NB4 (cell line): ENCODE results near the gene CALML5.

Experiments used
- DNase-seq: peaks from one replicate; pipeline ENCODE4 v3.0.0; 2010; ENCODE audit warnings: low read depth
- H3K4me3 ChIP-seq: one replicate; pipeline ENCODE4 v1.5.1; 2011; ENCODE audit warnings: mild to moderate bottlenecking, low read depth, low read length, moderate library complexity
- CTCF ChIP-seq: IDR thresholded peaks from one replicate; pipeline ENCODE4 v1.5.1; 2012; ENCODE audit warnings: low read depth, low read length
- MAX ChIP-seq: IDR thresholded peaks from 2 replicates; pipeline ENCODE4 v1.6.1; 2011; ENCODE audit warnings: low read depth, low read length
- MYC ChIP-seq: IDR thresholded peaks from 2 replicates; pipeline ENCODE4 v1.6.1; 2011; ENCODE audit warnings: low read depth, low read length
- POLR2A ChIP-seq: IDR thresholded peaks from 2 replicates; pipeline ENCODE4 v1.6.1; 2011; ENCODE audit warnings: mild to moderate bottlenecking; ENCODE audit not compliant: insufficient read length; ENCODE audit errors: extremely low read depth

The CALML5 gene

GRCh38 chr10:5545426-5545777, 46.0 kb upstream of the CALML5 start:
- no peak for TF ChIP-seq CTCF
- TF ChIP-seq MYC: no peak
- TF ChIP-seq MAX: no peak
- no peak for TF ChIP-seq POLR2A
- no peak for DNase-seq
- no peak overlapping the region for H3K4me3 ChIP-seq

DNA sequence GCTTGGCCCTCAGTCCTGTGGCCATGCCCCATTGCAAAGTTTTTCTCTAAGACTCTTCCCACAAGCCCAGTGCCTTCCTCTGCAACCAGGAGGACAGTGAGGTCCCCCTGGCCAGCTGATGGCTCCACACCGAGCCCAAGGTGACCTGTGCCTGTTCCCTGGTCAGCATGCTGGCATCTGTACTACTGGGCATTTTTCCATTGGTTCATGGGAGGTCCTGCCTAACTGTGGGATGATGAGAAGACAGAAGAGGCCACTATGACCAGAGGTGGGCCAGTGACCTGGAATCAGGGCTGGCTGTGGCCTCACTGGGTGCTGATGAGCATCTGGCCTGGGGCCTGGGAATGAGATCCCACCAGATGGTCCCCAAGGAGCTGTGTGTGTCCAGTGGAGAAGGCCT, 45.6 kb upstream of the CALML5 start:
- DNase-seq: no peak

DNA sequence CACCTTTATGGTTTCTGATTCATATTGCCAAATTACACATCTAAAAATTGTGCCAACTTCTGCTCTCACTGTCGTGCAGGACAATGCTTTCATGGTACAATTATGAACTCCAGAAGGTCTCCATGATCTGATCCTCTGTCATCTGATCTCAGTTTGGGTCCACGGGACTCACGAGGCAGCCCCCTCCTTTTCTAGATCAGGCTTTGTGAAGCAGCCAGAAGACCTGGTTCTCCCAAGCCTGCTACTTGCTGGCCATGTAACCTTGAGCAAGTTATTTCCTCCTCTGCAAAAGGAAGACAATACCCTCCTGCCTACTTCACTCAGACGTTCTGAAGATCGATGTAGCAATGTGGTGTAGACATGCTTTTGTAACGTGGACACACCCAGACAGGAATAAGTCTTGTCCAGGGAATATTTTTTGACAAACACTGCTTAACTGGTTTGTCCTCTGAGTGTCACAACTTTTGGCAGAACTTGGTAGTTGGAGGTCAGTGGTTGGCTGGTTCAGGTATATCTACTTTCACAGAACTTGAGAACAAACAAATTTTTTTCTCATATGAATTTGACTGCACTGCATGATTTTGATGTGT, 44.9 kb upstream of the CALML5 start:
- no peak for DNase-seq
- no peak for TF ChIP-seq CTCF
- no peak for TF ChIP-seq MYC
- TF ChIP-seq MAX: no peak
- no peak for TF ChIP-seq POLR2A
- H3K4me3 ChIP-seq: no peak overlapping the region

More for the DNA sequence above, 45.6 kb upstream of the CALML5 start:
- TF ChIP-seq MYC (no peak), CTCF (no peak)
- no peak overlapping the region for H3K4me3 ChIP-seq

- H3K4me3 ChIP-seq: no peak overlapping the region
- TF ChIP-seq MAX (no peak), MYC (no peak), POLR2A (no peak), CTCF (no peak)
- DNase-seq: no peak
Measured at GRCh38 chr10:5543623-5544022, 44.3 kb upstream of the CALML5 start.

DNA sequence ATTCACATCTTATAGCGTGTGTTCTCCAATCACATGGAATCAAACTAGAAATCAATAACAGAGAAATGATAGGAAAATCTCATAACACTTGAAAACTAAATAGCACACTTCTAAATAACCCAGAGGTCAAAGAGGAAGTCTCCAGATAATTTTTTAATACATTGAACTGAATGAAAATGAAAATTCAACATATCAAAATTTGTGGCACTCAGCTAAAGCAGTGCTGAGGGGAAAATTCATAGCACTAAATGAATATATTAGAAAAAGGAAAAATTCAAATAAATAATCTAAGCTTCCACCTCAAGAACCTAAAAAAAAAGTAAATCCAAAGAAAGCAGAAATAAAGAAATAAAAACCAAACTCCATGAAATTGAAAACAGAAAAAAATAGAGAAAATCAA, 42.7 kb upstream of the CALML5 start:
- H3K4me3 ChIP-seq: no peak overlapping the region
- TF ChIP-seq MAX (no peak), CTCF (no peak)
- no peak for DNase-seq

- TF ChIP-seq CTCF (no peak), MYC (no peak), POLR2A (no peak), MAX (no peak)
- DNase-seq: no peak
- no peak overlapping the region for H3K4me3 ChIP-seq
Measured at GRCh38 chr10:5540891-5541290, 41.5 kb upstream of the CALML5 start.
